ENCODE results near the gene GRAMD4. TPM values are rescaled to one million over a fixed set of nuclear protein-coding genes. Genes with fewer than 3 reads are reported as not detected.

The GRAMD4 gene
- total RNA-seq, 2 donors from 2014 or later, result 38.0 to 43.3 TPM

DNA sequence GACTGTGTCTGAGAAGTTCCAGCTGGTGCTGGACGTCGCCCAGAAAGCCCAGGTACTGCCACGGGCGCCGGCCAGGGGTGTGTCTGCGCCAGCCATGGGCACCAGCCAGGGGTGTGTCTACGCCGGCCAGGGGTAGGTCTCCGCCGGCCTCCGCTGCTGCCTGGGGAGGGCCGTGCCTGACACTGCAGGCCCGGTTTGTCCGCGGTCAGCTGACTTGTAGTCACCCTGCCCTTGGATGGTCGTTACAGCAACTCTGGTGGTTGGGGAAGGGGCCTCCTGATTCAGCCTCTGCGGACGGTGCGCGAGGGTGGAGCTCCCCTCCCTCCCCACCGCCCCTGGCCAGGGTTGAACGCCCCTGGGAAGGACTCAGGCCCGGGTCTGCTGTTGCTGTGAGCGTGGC is 47.9 kb downstream of the GRAMD4 start:
- H3K36me3 Mint-ChIP-seq (ENCODE audit: low read depth), result peaks cover 8% of the 10 kb centered on the region

DNA sequence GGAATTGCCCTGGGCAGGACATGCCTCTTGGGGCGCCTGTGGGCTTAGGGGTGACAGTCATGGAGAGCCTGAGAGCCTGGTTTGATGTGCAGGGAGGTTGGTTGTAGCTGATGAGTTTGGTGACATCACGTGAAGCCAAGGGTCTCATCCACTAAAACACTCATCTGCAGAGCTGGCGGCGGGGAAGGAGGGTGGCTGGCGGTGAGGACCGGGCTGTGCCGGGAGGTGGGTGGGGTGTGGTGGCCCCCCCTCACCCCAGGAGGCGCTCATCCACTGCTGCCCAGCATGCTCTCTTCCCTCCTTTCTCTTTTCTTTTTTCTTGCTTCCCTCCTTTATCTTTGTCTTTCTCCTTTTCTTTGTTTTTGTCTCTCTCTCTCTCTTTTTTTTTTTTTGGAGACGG is 49.0 kb downstream of the GRAMD4 start:
- Histone ChIP-seq H3K27ac (ENCODE audit: low read depth, low read length) (no peak overlapping the region), H3K9me3 (ENCODE audit: control insufficient read depth, low read length) (no peaks in the 10 kb centered on the region), H3K36me3 (ENCODE audit: control insufficient read depth, insufficient read depth, low read length) (no peaks in the 10 kb centered on the region), H3K4me3 (ENCODE audit: low read length) (no peak overlapping the region), H3K27me3 (ENCODE audit: control insufficient read depth, insufficient read depth, low read length, poor library complexity, severe bottlenecking) (no peaks in the 10 kb centered on the region), H3K4me1 (ENCODE audit: control insufficient read depth, insufficient read depth, low read length) (no peaks in the 10 kb centered on the region), H3K9ac (ENCODE audit: extremely low read depth, low read length, poor library complexity, severe bottlenecking) (no peak overlapping the region)
- peaks cover 11% of the 10 kb centered on the region for H3K36me3 Mint-ChIP-seq (ENCODE audit: low read depth)
- H3K4me1 Mint-ChIP-seq, result no peaks in the 10 kb centered on the region
- H3K27me3 Mint-ChIP-seq (ENCODE audit: insufficient read depth), result no peaks in the 10 kb centered on the region
- 80 to 93% methylated on average over 1 to 8 of the region's 9 CpGs for WGBS, 2 experiments (ENCODE audit: insufficient coverage in 1 of 2, insufficient read length in 1 of 2)
- H3K9me3 Mint-ChIP-seq, result no peaks in the 10 kb centered on the region
- TF ChIP-seq, protein P1, sequence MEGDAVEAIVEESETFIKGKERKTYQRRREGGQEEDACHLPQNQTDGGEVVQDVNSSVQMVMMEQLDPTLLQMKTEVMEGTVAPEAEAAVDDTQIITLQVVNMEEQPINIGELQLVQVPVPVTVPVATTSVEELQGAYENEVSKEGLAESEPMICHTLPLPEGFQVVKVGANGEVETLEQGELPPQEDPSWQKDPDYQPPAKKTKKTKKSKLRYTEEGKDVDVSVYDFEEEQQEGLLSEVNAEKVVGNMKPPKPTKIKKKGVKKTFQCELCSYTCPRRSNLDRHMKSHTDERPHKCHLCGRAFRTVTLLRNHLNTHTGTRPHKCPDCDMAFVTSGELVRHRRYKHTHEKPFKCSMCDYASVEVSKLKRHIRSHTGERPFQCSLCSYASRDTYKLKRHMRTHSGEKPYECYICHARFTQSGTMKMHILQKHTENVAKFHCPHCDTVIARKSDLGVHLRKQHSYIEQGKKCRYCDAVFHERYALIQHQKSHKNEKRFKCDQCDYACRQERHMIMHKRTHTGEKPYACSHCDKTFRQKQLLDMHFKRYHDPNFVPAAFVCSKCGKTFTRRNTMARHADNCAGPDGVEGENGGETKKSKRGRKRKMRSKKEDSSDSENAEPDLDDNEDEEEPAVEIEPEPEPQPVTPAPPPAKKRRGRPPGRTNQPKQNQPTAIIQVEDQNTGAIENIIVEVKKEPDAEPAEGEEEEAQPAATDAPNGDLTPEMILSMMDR (conservative IDR thresholded peaks at IDR 0.05), result no peak
- H3K4me3 Mint-ChIP-seq, result no peak overlapping the region
- DNase-seq, result no peak
- H3K27ac Mint-ChIP-seq, result no peak overlapping the region

More for the DNA sequence above, 47.9 kb downstream of the GRAMD4 start:
- no peaks in the 10 kb centered on the region for H3K27me3 Mint-ChIP-seq (ENCODE audit: insufficient read depth)
- DNase-seq, result no peak
- H3K4me3 Mint-ChIP-seq, result no peak overlapping the region
- no peaks in the 10 kb centered on the region for H3K9me3 Mint-ChIP-seq
- Histone ChIP-seq H3K9ac (ENCODE audit: extremely low read depth, low read length, poor library complexity, severe bottlenecking) (no peak overlapping the region), H3K9me3 (ENCODE audit: control insufficient read depth, low read length) (no peaks in the 10 kb centered on the region), H3K27me3 (ENCODE audit: control insufficient read depth, insufficient read depth, low read length, poor library complexity, severe bottlenecking) (no peaks in the 10 kb centered on the region), H3K4me1 (ENCODE audit: control insufficient read depth, insufficient read depth, low read length) (no peaks in the 10 kb centered on the region), H3K4me3 (ENCODE audit: low read length) (no peak overlapping the region), H3K27ac (ENCODE audit: low read depth, low read length) (no peak overlapping the region), H3K36me3 (ENCODE audit: control insufficient read depth, insufficient read depth, low read length) (no peaks in the 10 kb centered on the region)
- no peak overlapping the region for H3K27ac Mint-ChIP-seq
- 93 to 95% methylated on average over 8 to 24 of the region's 24 CpGs for WGBS, 2 experiments (ENCODE audit: insufficient coverage in 1 of 2, insufficient read length in 1 of 2)
- no peaks in the 10 kb centered on the region for H3K4me1 Mint-ChIP-seq
- TF ChIP-seq, protein P1 (conservative IDR thresholded peaks at IDR 0.05), result no peak

DNA sequence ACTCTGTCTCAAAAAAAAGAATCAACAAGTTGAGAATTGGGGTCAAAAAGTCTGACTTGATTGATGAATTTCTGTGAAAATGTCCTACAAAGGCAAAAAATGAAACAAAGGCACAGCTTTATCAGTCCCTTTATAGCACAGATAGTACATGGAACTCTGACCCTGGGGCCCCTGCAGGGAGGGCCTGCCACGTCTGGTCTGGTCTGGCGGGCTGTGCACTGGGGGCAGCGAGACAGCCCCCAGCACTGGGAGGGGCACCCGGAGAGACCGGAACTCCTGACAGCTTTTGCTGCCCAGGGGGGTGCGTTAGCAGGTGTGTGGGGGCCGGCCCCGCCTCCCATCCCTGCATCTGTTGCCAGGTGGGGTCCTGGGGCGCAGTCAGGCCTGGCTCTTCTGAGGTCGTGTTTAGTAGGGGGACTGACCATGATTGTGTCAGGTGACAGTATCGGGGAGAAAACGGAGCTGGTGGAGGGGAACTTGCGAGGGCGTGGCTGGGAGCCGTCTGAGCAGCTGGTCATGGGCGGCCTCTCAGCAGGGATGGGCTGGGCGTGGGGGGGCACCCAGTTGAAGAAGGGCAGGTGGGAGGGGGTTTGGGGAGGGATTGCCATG is 51.7 kb downstream of the GRAMD4 start:
- Histone ChIP-seq H3K27ac (ENCODE audit: low read depth, low read length) (no peak overlapping the region), H3K4me3 (ENCODE audit: low read length) (no peak overlapping the region), H3K27me3 (ENCODE audit: control insufficient read depth, insufficient read depth, low read length, poor library complexity, severe bottlenecking) (no peaks in the 10 kb centered on the region), H3K4me1 (ENCODE audit: control insufficient read depth, insufficient read depth, low read length) (no peaks in the 10 kb centered on the region), H3K36me3 (ENCODE audit: control insufficient read depth, insufficient read depth, low read length) (no peaks in the 10 kb centered on the region), H3K9ac (ENCODE audit: extremely low read depth, low read length, poor library complexity, severe bottlenecking) (no peak overlapping the region), H3K9me3 (ENCODE audit: control insufficient read depth, low read length) (no peaks in the 10 kb centered on the region)
- no peaks in the 10 kb centered on the region for H3K4me1 Mint-ChIP-seq
- no peak overlapping the region for H3K4me3 Mint-ChIP-seq
- no peak for DNase-seq
- 91 to 96% methylated on average over 11 to 17 of the region's 17 CpGs for WGBS, 2 experiments (ENCODE audit: insufficient coverage in 1 of 2, insufficient read length in 1 of 2)
- H3K9me3 Mint-ChIP-seq, result no peaks in the 10 kb centered on the region
- peaks cover 11% of the 10 kb centered on the region for H3K36me3 Mint-ChIP-seq (ENCODE audit: low read depth)
- no peaks in the 10 kb centered on the region for H3K27me3 Mint-ChIP-seq (ENCODE audit: insufficient read depth)
- TF ChIP-seq, protein P1 (conservative IDR thresholded peaks at IDR 0.05), result no peak
- H3K27ac Mint-ChIP-seq, result no peak overlapping the region
